Endothelial cell of umbilical vein (primary cell): ENCODE measurements around the gene OR52E6. TPM values are rescaled to one million over a fixed set of nuclear protein-coding genes. Genes with fewer than 3 reads are reported as not detected.

Experiments
- BruUV-seq: library from RNA; stranded (reverse); fragments of 400-500 nt; replicated peaks from 2 replicates; lab custom pipeline; 2021; lab: Mats Ljungman, UMichigan
- CTCF ChIA-PET: fragments of 300-600, 350-600 bp; sonication (Branson Sonifier 250); formaldehyde crosslinking; loops from one replicate; lab custom pipeline; 2021; ENCODE audit warnings: antibody characterized with exemption, inconsistent platforms; lab: Charles Lee
- POLR2A ChIA-PET: fragments of 300-600, 350-600 bp; sonication (Branson Sonifier 250); formaldehyde crosslinking; loops from one replicate; lab custom pipeline; 2021; ENCODE audit warnings: antibody characterized with exemption, inconsistent platforms; lab: Charles Lee
- DNase-seq: peaks from one replicate; pipeline ENCODE4 v3.0.0-alpha.2; 2011; ENCODE audit warnings: low read depth, low spot score
- FAIRE-seq: peaks from 2 replicates; lab custom pipeline; 2011; peaks lifted over from hg19 to GRCh38; lab: Jason Lieb, UNC
- H2AFZ ChIP-seq: 2 replicates; pipeline ENCODE4 v1.6.0; 2012; ENCODE audit warnings: low read depth, low read length, control low read depth, inconsistent platforms
- H3K27ac ChIP-seq: 2 replicates; pipeline ENCODE4 v1.5.1; 2011; ENCODE audit warnings: low read depth, mild to moderate bottlenecking, control low read depth, low read length, moderate library complexity; ENCODE audit not compliant: insufficient read depth
- H3K27me3 ChIP-seq, 2 experiments: 2 replicates each; pipeline versions ENCODE4 v1.6.0 to v1.6.1; 2011; ENCODE audit warnings: low read length in 2 of 2, mixed read lengths in 1 of 2; ENCODE audit not compliant: control insufficient read depth in 2 of 2, insufficient read depth in 2 of 2
- H3K36me3 ChIP-seq, 2 experiments: 2 replicates in 1 of 2; 3 replicates in 1 of 2; pipeline ENCODE4 v1.5.1; 2011; ENCODE audit warnings: low read length in 2 of 2, mild to moderate bottlenecking in 1 of 2, moderate library complexity in 1 of 2; ENCODE audit not compliant: control insufficient read depth in 2 of 2, insufficient read depth in 2 of 2; ENCODE audit errors: extremely low read depth in 1 of 2
- H3K4me1 ChIP-seq: 3 replicates; pipeline ENCODE4 v1.5.1; 2011; ENCODE audit warnings: mild to moderate bottlenecking, low read length; ENCODE audit not compliant: control insufficient read depth, insufficient read depth; ENCODE audit errors: extremely low read depth
- H3K4me2 ChIP-seq: 2 replicates; pipeline ENCODE4 v1.6.1; 2011; ENCODE audit warnings: low read length, control low read depth, mixed read lengths; ENCODE audit not compliant: insufficient read depth
- H3K4me3 ChIP-seq, 3 experiments: fragments of 200-600 bp in 1 of 3; sonication (generic), shearing (Covaris generic) in 1 of 3; replicated peaks in 1 of 3; 2 replicates each; pipeline ENCODE4 v1.5.1; 2011 to 2016; ENCODE audit warnings: control low read depth in 3 of 3, low read length in 3 of 3, mild to moderate bottlenecking in 2 of 3, inconsistent platforms in 1 of 3, low read depth in 1 of 3, moderate library complexity in 1 of 3; ENCODE audit not compliant: insufficient read depth in 1 of 3
- H3K79me2 ChIP-seq: 2 replicates; pipeline ENCODE4 v1.6.0; 2012; ENCODE audit warnings: low read length, inconsistent platforms; ENCODE audit not compliant: control insufficient read depth, insufficient read depth
- H3K9ac ChIP-seq: replicated peaks from 2 replicates; pipeline ENCODE3; 2011; ENCODE audit warnings: low read length, control low read depth; ENCODE audit not compliant: insufficient read depth; ENCODE audit errors: extremely low read depth
- H3K9me1 ChIP-seq: replicated peaks from 3 replicates; pipeline ENCODE4 v1.6.0; 2011; ENCODE audit warnings: mild to moderate bottlenecking, low read length; ENCODE audit not compliant: control insufficient read depth, insufficient read depth; ENCODE audit errors: extremely low read depth
- H3K9me3 ChIP-seq: replicated peaks from 2 replicates; pipeline ENCODE4 v1.5.1; 2012; ENCODE audit warnings: low read length, inconsistent platforms; ENCODE audit not compliant: control insufficient read depth, insufficient read depth
- H4K20me1 ChIP-seq: replicated peaks from 2 replicates; pipeline ENCODE3; 2011; ENCODE audit warnings: mild to moderate bottlenecking, low read length; ENCODE audit not compliant: control insufficient read depth, insufficient read depth; ENCODE audit errors: extremely low read depth
- EZH2 ChIP-seq: IDR thresholded peaks from 2 replicates; pipeline ENCODE4 v1.6.1; 2012; ENCODE audit warnings: borderline replicate concordance, low read depth, mild to moderate bottlenecking, moderate library complexity, low read length, inconsistent platforms; ENCODE audit not compliant: severe bottlenecking
- FOS ChIP-seq: IDR thresholded peaks from 2 replicates; pipeline ENCODE4 v1.6.1; 2011; ENCODE audit warnings: mild to moderate bottlenecking, low read length, moderate library complexity, borderline replicate concordance; ENCODE audit not compliant: insufficient read depth
- GATA2 ChIP-seq: IDR thresholded peaks from 2 replicates; pipeline ENCODE4 v1.7.0; 2011; ENCODE audit warnings: low read depth, mild to moderate bottlenecking, moderate library complexity, mixed read lengths, low read length; ENCODE audit not compliant: insufficient read length, insufficient read depth
- JUN ChIP-seq: IDR thresholded peaks from 2 replicates; pipeline ENCODE4 v1.6.1; 2011; ENCODE audit warnings: borderline replicate concordance, low read depth; ENCODE audit not compliant: insufficient read length, insufficient read depth
- MYC ChIP-seq: IDR thresholded peaks from one replicate; pipeline ENCODE4 v1.6.1; 2011; ENCODE audit warnings: mild to moderate bottlenecking, low read depth, low read length
- POLR2A ChIP-seq: IDR thresholded peaks from 2 replicates; pipeline ENCODE4 v1.6.1; 2012; ENCODE audit warnings: low read depth, mild to moderate bottlenecking, control low read depth, low read length
- POLR2AphosphoS5 ChIP-seq: IDR thresholded peaks from 2 replicates; pipeline ENCODE4 v1.6.1; 2012; ENCODE audit warnings: low read depth, mild to moderate bottlenecking, control low read depth, low read length, moderate library complexity; ENCODE audit not compliant: insufficient read depth
- dilution Hi-C: fragments of 300-500 bp; cut with MboI; formaldehyde crosslinking; loops from one replicate; pipeline ENCODE4 v1.15.0; 2019; ENCODE audit warnings: low sequenced_read_pairs; ENCODE audit not compliant: extremely low pct_ligation_motif_present
- intact Hi-C: fragments of 100-400 bp; cut with micrococcal nuclease; formaldehyde crosslinking; loops from one replicate; pipeline ENCODE4 v1.10.0; 2022
- polyA plus RNA-seq, 4 experiments: library from polyadenylated mRNA; depleted of rRNA in 3 of 4; stranded (reverse) in 3 of 4; unstranded in 1 of 4; fragments of >200 nt; gene quantifications; 2 replicates each; pipeline versions ENCODE4 v1.2.1 to v1.2.3, GENCODE V29; 2011 to 2012; ENCODE audit warnings: missing spikeins in 1 of 4
- total RNA-seq: library from RNA; stranded (reverse); gene quantifications from 2 replicates; pipeline ENCODE4 v1.2.3, GENCODE V29; 2021
- TF ChIP-seq, protein P1 (sequence below): IDR thresholded peaks from 2 replicates; pipeline ENCODE4 v1.6.1; 2011; ENCODE audit not compliant: insufficient read depth, insufficient read length
- TF ChIP-seq, protein P2 (sequence below), 2 donors: IDR thresholded peaks; 1 replicate in 1 of 2; 2 replicates in 1 of 2; pipeline ENCODE4 v1.5.1; 2011; ENCODE audit warnings: low read length in 2 of 2, mild to moderate bottlenecking in 2 of 2, moderate library complexity in 2 of 2, control low read depth in 1 of 2, inconsistent platforms in 1 of 2, low read depth in 1 of 2; ENCODE audit not compliant: insufficient read depth in 1 of 2; ENCODE audit errors: extremely low read depth in 1 of 2

OR52E6 gene
- total and polyA plus RNA-seq, 2 donors (not counting 3 experiments of a cell fraction or from before 2014, with no cell fraction given) = not detected

DNA sequence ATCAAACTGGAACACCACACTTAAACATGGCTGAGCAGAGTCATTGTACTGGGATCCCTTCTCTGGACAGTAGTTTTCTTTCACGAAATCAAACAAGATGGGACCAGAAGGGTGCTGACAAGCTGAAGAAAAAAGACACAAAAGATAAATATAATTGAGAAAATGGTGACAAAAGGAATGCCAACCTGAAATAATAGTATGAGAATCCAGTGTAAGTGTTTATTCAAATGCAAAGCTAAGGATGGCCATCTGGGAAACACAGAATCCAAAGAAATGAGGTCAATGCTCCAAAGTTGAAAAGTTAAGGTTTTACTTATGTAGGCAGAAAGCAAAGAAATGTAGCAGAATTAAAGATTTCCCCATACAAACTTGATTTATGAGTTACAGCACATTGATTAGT lies 46.0 kb upstream of the OR52E6 start:
- H4K20me1 ChIP-seq = no peaks in the 10 kb centered on the region
- H3K27ac ChIP-seq = no peak overlapping the region
- no peaks in the 10 kb centered on the region for H3K27me3 ChIP-seq
- no peak overlapping the region for H3K9ac ChIP-seq
- dilution Hi-C loops = no loop called here
- no peaks in the 10 kb centered on the region for H3K4me1 ChIP-seq
- no peak overlapping the region for H3K4me2 ChIP-seq
- FAIRE-seq = no peak
- no peak for TF ChIP-seq JUN
- no peak for TF ChIP-seq POLR2A
- no peak for TF ChIP-seq FOS
- TF ChIP-seq, protein P1, sequence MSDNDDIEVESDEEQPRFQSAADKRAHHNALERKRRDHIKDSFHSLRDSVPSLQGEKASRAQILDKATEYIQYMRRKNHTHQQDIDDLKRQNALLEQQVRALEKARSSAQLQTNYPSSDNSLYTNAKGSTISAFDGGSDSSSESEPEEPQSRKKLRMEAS = no peak
- no peak for TF ChIP-seq EZH2
- TF ChIP-seq MYC = no peak
- TF ChIP-seq, protein P2, sequence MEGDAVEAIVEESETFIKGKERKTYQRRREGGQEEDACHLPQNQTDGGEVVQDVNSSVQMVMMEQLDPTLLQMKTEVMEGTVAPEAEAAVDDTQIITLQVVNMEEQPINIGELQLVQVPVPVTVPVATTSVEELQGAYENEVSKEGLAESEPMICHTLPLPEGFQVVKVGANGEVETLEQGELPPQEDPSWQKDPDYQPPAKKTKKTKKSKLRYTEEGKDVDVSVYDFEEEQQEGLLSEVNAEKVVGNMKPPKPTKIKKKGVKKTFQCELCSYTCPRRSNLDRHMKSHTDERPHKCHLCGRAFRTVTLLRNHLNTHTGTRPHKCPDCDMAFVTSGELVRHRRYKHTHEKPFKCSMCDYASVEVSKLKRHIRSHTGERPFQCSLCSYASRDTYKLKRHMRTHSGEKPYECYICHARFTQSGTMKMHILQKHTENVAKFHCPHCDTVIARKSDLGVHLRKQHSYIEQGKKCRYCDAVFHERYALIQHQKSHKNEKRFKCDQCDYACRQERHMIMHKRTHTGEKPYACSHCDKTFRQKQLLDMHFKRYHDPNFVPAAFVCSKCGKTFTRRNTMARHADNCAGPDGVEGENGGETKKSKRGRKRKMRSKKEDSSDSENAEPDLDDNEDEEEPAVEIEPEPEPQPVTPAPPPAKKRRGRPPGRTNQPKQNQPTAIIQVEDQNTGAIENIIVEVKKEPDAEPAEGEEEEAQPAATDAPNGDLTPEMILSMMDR (IDR thresholded peaks at IDR 0.05; ENCODE audit: extremely low read depth in 1 of 2, insufficient read depth in 1 of 2, low read depth in 1 of 2, low read length in 2 of 2) = no peak
- TF ChIP-seq GATA2 = no peak
- TF ChIP-seq POLR2AphosphoS5 = no peak
- intact Hi-C loops = no loop called here
- ChIA-PET POLR2A (no interaction called here), CTCF (interaction anchor here (1.0 kb wide), 1 partner anchor 475 kb away, joined by 3 read pairs; no protein-coding TSS in a partner anchor)
- H3K9me1 ChIP-seq = no peaks in the 10 kb centered on the region
- no peaks in the 10 kb centered on the region for H3K9me3 ChIP-seq
- DNase-seq = no peak
- H2AFZ ChIP-seq = no peak overlapping the region
- H3K36me3 ChIP-seq = no peaks in the 10 kb centered on the region
- no TSS peak for BruUV-seq
- H3K79me2 ChIP-seq = no peaks in the 10 kb centered on the region
- H3K4me3 ChIP-seq = no peak overlapping the region
